OCI-LY7 (cell line): ENCODE measurements around the gene CENPN.

Source experiments
- EZH2phosphoT487 ChIP-seq: fragments of 200-600 bp; sonication (generic); IDR thresholded peaks from 2 replicates; pipeline ENCODE4 v1.6.1; 2018; ENCODE audit warnings: low read depth, borderline replicate concordance, mild to moderate bottlenecking, mixed run types, antibody characterized with exemption, low read length, moderate library complexity, mixed read lengths
- TF ChIP-seq, protein P1 (sequence below): fragments of 200-600 bp; sonication (generic); conservative IDR thresholded peaks from 2 replicates; pipeline ENCODE4 v1.5.1; 2014; ENCODE audit warnings: mild to moderate bottlenecking, antibody characterized with exemption, low read length, moderate library complexity, mixed read lengths

DNA sequence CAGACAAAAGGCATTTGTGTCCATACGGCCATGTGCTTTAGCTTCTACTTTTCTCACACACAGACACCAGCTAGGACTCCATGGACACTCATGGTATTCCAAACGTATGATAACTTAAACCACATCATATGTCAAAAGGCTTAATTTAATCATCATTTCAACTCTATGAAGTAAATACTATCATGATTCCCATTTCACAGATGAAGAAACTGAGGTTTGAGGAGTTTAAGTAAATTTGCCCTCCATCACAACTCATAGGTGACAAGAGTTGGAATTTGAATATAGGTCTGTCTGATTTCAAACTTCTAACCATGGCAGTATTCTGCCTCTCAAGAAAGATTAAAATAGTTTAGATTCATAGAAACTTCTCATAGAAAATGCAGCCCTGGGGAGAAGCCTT is 44.1 kb upstream of the CENPN start:
- TF ChIP-seq, protein P1, sequence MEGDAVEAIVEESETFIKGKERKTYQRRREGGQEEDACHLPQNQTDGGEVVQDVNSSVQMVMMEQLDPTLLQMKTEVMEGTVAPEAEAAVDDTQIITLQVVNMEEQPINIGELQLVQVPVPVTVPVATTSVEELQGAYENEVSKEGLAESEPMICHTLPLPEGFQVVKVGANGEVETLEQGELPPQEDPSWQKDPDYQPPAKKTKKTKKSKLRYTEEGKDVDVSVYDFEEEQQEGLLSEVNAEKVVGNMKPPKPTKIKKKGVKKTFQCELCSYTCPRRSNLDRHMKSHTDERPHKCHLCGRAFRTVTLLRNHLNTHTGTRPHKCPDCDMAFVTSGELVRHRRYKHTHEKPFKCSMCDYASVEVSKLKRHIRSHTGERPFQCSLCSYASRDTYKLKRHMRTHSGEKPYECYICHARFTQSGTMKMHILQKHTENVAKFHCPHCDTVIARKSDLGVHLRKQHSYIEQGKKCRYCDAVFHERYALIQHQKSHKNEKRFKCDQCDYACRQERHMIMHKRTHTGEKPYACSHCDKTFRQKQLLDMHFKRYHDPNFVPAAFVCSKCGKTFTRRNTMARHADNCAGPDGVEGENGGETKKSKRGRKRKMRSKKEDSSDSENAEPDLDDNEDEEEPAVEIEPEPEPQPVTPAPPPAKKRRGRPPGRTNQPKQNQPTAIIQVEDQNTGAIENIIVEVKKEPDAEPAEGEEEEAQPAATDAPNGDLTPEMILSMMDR = no peak
- TF ChIP-seq EZH2phosphoT487 = no peak
